HG03575 (cell line): Measurements from ENCODE around the gene RAPGEF5.

Experiments
- ATAC-seq: cut with Tn5 transposase; IDR thresholded peaks from one replicate; pipeline ENCODE4 v1.9.1; 2021; ENCODE audit not compliant: unreplicated experiment, insufficient number of reproducible peaks, low FRiP score; ENCODE audit errors: extremely low read depth

RAPGEF5 gene

DNA sequence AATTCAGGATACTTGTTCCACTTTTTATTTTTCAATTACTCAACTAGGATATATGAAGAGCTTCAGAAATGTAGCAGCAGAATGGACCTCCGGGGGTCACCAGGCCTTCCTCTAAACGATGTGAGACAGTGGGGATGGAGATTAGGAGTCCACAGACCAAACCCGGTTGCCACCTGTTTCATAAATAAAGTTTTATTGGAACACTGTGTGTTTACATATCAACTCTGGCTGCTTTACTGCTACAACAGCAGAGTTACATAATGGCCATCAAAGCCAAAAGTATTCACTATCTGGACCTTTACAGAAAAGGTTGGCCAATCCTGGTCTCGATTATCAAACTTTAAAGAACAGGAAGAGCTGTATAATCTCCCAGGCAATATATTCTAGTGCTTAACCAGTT, 30.8 kb downstream of the RAPGEF5 start:
- ATAC-seq = no peak

DNA sequence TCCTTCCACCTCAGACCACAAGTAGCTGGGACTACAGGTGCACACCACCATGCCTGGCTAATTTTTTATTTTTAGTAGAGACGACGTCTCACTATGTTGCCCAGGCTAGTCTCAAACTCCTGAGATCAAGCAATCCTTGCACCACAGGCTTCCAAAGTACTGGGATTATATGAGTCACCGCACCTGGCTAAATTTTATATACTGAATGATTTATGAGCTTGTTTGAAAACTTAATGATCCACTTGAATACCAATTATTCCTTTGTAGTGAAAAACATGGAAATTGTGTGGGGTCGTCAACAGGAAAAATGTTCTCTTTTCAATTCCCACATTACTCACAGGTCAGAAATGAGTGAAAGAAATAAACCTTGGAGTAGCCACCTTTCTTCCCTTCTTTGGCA, 31.3 kb downstream of the RAPGEF5 start:
- ATAC-seq = no peak

DNA sequence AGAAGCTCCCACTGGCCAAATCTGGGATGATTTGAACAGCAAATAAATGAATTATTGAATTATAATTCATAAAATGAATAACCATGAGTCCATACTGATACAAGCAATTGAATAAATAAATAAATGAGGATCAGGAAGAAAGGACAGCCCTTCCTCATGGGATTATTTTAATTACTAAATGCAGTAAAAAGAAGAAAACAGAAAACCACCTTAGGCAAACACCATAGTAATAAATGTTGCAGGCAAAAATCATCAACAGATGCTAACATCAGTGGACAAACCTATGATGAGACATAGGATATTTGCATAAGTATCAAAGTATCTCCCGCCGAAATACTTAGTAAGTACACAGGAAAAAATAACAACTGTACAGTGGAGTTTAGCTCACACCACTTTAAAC, 33.2 kb downstream of the RAPGEF5 start:
- no peak for ATAC-seq

DNA sequence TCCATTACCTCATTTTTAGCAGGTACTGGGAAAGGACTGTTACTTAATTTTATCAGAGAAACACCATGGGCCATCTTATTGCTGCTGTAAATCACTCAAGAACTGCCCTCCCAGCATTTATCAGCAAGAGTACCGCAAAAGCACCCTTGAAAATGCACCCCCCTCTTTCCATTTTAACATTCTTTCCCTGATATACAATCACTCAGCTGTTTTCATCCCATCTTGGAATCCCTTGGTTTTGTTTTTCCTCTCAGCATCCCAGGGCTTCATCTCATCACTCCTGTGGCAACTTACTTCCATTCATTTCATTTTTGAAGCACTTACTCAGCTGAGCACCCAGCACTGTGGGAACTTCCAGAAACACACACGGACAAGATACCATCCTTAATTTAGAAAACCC, 36.5 kb downstream of the RAPGEF5 start:
- no peak for ATAC-seq

DNA sequence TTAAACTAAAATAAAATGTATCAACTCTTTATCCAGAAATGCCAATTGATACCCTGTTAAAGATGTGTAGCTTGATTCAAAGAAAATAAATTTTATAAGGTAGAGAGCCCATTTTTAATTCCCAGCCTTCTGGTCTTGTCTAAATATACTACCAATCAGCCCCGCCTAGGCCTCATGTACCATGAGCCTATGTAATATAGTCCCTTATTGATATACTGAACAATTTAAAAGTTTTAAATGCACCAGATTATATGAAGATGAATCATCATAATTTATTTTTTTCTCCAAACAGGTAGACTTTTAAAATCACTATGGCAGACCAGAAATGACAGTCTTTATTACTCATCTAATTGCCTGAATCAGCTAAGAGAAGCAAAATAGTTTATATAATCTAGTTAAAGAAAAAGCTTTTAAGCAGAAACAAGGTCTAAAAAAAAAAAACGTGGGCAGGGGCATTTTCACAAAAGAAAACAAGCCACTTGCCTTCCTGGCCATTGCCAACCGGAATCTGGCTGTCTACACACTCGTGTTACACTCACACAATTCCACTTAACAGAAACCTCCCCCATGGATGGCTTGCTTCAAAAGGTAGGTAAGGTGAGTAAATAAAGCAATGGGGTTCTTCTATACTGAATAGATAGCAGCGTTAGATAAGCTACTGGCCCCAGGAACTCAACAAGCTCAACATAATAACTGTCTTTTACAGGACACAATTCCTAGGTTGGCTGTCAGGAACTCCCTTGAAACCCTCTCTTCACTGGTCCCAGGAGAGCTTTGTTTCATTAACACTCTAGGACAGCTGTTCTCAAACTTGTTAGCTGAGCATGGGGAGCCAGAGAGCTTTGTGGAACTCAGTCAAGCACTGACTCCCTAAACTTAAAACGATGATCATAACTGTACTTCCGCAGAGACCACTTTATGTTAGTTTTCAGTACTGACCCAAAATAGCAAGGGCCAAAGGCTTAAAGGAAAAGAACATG, 37.2 kb downstream of the RAPGEF5 start:
- no peak for ATAC-seq

DNA sequence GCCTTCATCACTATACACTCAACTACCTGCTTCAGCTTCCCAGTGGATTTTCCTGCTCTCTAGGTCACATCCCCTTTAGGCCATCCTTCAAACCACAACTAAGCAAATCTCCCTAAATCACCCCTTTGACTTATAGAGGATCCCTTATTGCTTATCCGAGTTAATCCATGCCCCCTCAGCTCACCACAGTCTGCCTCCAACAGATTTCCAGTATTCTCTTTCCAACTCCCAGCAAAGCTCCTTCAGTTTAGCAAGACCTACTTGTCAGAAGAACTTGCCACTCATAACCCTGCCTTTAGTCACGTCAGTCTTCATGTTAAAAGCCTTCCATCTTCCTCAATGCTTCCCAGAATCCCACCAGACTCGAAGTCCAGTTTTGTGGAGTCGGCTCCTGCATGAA, 38.6 kb downstream of the RAPGEF5 start:
- ATAC-seq = no peak

DNA sequence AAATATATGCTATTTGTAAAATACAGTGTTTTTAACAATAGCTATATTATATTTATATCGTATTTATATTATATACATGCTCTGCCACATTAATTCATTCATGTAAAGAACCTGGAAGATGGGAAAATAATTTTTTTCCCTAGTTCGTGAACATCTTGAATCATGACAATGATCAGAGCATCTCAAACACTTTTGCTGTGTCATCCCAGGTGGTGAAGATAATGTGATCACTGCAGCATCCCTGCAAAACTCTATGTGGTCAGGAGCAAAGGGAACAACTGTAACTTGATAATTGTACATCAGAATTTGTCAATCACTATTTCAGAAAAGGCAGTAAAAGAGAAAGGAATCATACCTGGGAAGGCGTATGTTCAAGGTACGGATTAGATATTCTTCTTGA, 39.3 kb downstream of the RAPGEF5 start:
- ATAC-seq = no peak

DNA sequence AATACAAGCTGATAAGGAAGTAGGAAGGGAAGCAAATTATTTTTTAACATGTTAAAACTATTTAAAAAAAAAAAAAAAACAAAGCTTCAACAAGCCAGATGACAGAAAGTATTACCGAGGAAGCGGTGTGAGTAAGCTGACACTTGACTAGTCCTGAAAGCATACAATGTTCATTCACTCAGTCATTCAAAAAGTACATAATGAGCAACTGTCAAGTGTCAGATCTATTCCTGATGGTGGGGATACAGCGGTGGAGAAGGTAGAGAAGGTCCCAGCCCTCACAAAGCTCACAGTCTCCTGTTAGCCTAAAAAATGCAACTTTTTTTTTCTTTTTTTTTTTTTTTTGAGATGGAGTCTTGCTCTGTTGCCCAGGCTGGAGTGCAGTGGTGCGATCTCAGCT, 40.0 kb downstream of the RAPGEF5 start:
- ATAC-seq = no peak

DNA sequence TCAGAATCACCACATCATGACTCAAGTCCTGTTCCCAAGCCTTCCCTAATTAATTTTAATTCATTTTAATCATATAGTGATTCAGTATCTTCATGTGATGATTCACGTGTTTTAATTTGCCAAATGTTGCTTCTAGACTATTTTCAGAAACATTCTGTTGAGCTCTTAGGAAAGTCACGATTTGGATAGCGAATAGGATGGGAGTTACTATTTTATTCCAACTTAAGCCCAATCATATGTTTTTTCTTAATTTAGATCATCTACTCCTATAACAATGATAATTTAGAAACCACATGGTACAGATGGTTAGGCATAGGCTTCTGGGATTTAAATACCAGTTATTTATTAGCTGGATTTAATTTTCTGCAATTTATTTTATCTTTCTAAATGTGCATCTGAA, 49.1 kb downstream of the RAPGEF5 start:
- ATAC-seq = no peak

DNA sequence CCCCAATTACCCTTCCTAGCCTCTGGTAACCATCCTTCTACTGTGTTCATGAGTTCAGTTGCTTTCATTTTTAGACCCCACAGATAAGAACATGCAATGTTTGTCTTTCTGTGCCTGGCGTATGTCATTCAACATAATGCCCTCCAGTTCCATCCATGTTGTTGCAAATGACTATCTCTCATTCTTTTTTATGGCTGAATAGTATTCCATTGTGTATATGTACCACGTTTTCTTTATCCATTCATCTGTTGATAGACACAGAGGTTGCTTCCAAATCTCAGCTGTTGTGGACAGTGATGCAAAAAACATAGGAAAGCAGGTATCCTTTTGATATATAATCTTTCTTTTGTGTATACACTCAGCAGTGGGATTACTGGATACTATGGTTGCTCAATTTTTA, 51.2 kb downstream of the RAPGEF5 start:
- ATAC-seq = no peak

DNA sequence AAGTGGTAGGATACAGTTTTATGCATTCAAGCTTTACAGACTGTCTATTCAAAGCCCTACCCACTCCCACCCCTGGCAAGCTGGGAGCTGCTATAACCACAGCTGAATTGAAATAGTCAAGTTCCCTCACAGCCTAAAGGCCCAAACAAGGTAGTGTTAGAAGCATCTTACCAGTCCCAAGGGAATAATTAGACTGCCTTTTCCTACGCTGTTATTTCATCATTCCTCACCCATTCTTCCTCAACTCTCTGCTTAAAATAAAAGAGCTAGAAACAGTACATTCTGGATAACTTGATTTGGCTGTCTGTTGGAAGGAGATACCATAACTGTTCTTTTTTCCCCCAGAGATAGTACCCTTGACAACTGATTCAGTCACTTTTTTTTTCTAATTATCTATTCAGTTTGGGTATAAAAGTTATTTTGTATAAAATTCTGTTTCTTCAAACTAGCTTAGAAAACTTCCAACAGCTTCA, 54.0 kb downstream of the RAPGEF5 start:
- no peak for ATAC-seq

DNA sequence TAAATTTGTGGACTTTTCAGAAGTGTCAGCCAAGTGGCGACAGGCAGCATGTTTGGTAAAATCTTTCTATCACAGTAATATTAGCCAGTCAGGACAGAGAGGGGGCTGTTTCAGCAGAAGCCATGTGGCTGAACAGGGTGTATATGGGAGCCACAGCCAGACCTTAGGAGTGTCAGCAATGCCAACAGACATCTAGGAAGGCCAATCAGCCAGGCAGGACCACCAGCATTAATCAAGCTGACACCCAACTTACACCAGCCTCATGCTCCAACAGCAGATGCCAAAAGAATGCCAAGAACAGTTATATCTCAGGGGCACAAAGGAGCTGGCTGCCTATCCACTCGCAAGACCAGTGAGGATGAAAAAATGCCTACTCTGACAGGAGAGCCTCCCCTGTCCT, 54.8 kb downstream of the RAPGEF5 start:
- no peak for ATAC-seq

DNA sequence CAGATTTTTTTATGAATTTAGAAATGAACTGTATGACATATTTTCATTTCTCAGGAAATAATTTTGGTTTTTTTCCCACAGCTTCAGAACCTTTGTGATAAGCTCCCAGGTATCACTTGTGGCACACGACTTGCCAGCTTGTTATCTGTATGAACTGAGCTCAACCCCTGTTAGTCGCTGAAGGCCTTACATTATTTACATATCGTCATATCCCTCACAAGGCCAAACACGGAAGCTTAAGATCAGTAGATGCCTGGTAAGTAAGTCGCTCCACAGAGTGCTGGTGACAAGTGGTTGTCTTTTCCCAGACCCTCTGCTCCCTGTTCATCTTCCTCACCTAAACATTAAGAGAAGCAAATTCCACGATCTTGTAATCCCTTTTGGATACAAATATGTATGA, 55.2 kb downstream of the RAPGEF5 start:
- no peak for ATAC-seq

DNA sequence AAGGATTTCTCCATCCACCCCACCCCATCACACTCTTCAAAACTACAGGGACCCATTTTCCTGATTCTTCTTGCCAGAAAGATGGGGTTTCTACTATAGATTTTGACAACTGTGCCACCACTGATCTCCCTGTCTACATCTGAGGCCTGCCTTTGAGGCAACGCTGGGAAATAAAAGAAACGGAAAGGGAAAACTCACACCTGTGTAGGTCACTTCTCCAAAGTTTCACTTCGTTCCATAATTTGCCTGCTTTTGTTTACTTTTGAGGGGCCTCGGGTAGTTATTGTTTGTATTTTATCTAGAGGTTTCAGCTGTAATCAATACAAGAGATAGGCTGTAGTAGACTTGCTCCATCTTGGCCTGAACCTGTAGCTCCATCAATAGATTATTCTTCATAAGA, 56.1 kb downstream of the RAPGEF5 start:
- no peak for ATAC-seq

DNA sequence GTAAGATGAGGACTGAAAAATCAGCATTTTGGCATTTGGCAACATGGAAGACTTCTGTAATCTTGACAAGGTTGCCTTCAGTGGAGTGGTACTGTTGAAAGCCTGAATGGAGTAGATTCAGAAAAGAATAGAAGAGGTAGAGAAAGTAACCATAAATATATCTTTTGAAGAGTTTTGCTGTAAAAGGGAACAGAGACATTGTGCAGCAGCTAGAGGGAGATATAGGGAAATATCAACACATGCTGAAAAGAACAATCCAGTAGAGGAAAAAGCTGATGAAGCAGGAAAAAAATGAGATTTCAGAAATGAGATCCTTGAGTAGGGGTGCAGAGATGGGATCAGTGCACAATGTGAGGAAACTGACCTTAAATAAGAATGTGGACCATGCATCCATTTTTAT, 60.0 kb downstream of the RAPGEF5 start:
- ATAC-seq = no peak

DNA sequence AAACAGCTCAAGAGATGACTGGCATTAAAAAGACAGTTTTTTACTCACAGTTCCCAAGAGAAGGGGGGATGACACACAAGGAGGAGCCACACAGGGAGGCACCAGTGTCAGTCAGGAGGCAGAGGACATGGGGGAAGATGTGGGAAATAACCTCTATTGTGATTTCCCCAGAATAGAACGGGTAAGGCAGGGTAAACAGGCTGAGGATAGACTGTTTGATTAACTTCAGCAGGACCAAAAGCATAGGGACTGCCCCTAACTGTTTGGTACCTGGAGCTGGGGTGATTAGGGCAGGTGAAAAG, 60.7 kb downstream of the RAPGEF5 start:
- no peak for ATAC-seq

DNA sequence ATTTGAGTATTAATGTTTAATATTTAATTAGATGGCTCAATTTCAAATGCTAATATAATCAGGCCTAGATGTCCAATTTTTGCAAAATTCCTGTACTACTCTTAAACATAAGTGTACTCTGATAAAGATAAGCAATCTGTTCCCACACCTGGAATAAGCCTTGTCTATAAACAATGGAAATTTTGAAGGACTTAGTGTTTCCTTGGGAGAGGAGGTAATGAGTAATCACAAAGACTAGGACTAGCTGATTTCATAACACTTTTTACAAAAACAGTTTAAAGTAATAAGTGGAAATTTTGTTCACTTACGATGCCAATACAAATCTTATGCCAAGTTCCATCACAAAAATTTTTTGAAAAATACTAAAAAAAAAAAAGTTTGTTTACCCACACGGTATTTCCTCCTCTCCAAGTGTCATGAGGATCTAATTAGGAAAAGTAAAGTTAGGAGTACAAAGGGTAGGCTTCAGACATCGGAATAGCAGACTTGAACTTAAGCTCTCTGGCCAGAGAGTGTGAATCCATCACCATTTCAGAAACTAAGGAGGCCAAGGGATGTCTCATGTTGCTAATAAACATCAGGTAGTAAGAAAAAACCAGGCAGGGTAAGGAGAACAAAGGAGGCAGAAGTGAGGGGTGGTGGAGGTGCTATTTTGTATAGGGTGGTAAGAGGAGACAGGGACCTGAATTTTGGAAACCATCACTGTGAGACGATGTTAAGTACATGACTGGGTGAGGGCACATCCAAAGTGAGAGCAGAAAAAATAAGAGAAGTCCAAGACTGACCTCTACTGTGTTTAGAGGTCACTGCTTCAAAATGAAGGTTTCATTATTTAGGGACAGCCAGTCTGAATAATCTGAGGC, 61.3 kb downstream of the RAPGEF5 start:
- ATAC-seq = no peak

DNA sequence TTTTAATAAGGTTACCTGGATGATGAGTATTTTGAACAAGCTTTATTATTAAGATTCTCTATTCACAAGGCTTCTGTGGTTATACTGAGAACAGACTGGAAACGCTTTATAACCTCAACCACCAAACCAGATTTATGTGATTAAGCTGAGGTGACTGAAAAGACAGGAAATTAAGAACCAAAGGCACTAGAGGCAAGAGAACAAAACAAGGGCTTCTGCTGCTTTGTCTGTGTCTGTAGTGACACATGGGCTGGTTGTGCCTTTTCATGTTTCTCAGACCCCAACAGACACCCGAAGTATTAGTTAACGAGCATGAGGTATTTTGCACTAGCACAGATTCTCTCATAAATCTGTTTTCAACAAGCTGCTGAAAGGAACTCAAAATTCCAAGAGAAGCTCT, 64.4 kb downstream of the RAPGEF5 start:
- ATAC-seq = no peak

DNA sequence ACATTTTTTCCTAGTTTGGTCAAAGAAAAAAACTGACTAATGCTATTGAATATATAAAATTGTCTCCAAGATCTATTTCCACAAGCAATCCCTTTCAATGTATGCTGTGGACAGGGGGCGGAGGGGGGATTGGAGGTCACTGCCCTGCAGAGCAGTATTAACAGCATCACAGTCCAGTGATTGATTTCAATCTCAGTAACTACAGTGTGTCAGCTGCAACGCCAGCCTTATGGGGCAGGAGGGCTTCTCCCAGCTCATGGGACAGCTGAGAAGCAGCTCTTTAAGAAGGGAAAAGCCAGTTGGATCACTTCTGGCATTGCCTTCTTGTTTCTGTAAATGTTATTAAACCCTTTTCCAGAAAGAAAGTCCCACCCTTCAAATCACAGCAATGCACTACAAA, 65.0 kb downstream of the RAPGEF5 start:
- ATAC-seq = no peak

DNA sequence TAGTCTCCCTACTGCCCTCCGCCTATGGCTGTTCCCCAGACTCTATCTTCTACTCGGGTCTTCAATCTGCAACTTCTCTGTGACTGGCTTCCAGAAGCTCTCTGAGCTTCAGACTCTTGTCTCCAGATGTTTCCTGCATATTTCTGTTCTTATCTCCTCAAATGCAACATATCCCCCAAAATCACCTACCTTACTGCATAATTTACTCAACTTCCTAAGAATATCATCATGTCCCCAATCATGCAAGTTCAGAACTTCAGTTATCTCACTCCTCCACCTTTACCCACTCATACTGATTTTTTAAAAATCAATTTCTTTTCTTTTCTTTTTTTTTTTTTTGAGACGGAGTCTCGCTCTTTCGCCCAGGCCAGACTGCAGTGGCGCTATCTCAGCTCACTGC, 68.8 kb downstream of the RAPGEF5 start:
- no peak for ATAC-seq
